Effector memory CD8-positive, alpha-beta T cell (primary cell): Measurements from ENCODE around the gene AGXT2.

ENCODE experiments used
- ATAC-seq: fragments of 150-1000 bp; cut with Tn5 transposase; replicated peaks from 2 replicates; pipeline ENCODE4 v1.10.0; 2021; ENCODE audit warnings: mild to moderate bottlenecking, moderate library complexity
- DNase-seq, 3 experiments: peaks; one replicate each; pipeline ENCODE4 v3.0.0; 2021
- H3K27ac Mint-ChIP-seq, 2 donors: one replicate each; pipeline ENCODE4 v1.8.0; 2022; ENCODE audit warnings: mild to moderate bottlenecking in 2 of 2, mixed read lengths in 2 of 2, moderate library complexity in 2 of 2
- H3K27me3 Mint-ChIP-seq, 2 donors: one replicate each; pipeline ENCODE4 v1.8.0; 2022; ENCODE audit warnings: mixed read lengths in 2 of 2
- H3K36me3 Mint-ChIP-seq: one replicate; pipeline ENCODE4 v1.8.0; 2022; ENCODE audit warnings: mild to moderate bottlenecking, moderate library complexity, mixed read lengths; ENCODE audit not compliant: insufficient read depth
- H3K4me1 Mint-ChIP-seq, 2 donors: one replicate each; pipeline ENCODE4 v1.8.0; 2022; ENCODE audit warnings: low read depth in 2 of 2, mixed read lengths in 2 of 2
- H3K4me3 Mint-ChIP-seq, 2 donors: one replicate each; pipeline ENCODE4 v1.8.0; 2022; ENCODE audit warnings: mild to moderate bottlenecking in 2 of 2, mixed read lengths in 2 of 2, moderate library complexity in 2 of 2
- H3K9me3 Mint-ChIP-seq, 2 donors: one replicate each; pipeline ENCODE4 v1.8.0; 2022; ENCODE audit warnings: mixed read lengths in 2 of 2

Gene AGXT2

GRCh38 chr5:35067985-35068384, 20.2 kb upstream of the AGXT2 start:
- Mint-ChIP-seq H3K36me3 (no peaks in the 10 kb centered on the region), H3K27ac (no peak overlapping the region), H3K4me3 (no peak overlapping the region)

GRCh38 chr5:35066260-35066795, 18.6 kb upstream of the AGXT2 start:
- Mint-ChIP-seq H3K27ac (no peak overlapping the region), H3K27me3 (peaks cover 6 to 32% of the 10 kb centered on the region in 2 donors), H3K4me1 (no peaks in the 10 kb centered on the region), H3K9me3 (no peaks in the 10 kb centered on the region), H3K36me3 (no peaks in the 10 kb centered on the region), H3K4me3 (no peak overlapping the region)
- no peak for ATAC-seq
- DNase-seq: no peak

More at GRCh38 chr5:35067985-35068384, 20.2 kb upstream of the AGXT2 start:
- H3K27me3 Mint-ChIP-seq: peaks cover 6 to 32% of the 10 kb centered on the region in 2 donors
- no peaks in the 10 kb centered on the region for H3K9me3 Mint-ChIP-seq
- DNase-seq (no peak), ATAC-seq (no peak)
- H3K4me1 Mint-ChIP-seq: no peaks in the 10 kb centered on the region

- Mint-ChIP-seq H3K4me1 (no peaks in the 10 kb centered on the region), H3K36me3 (no peaks in the 10 kb centered on the region), H3K9me3 (no peaks in the 10 kb centered on the region), H3K27me3 (peaks cover 6 to 20% of the 10 kb centered on the region in 2 donors), H3K4me3 (no peak overlapping the region), H3K27ac (no peak overlapping the region)
- ATAC-seq: no peak
- DNase-seq: no peak
Observed at GRCh38 chr5:35063414-35063813, 15.7 kb upstream of the AGXT2 start.

GRCh38 chr5:35061211-35061770, 13.5 kb upstream of the AGXT2 start:
- Mint-ChIP-seq H3K9me3 (no peaks in the 10 kb centered on the region), H3K27me3 (peaks cover 11 to 17% of the 10 kb centered on the region in 2 donors)

GRCh38 chr5:35060236-35060635, 12.5 kb upstream of the AGXT2 start:
- no peaks in the 10 kb centered on the region for H3K36me3 Mint-ChIP-seq
- no peak for ATAC-seq

More at GRCh38 chr5:35061211-35061770, 13.5 kb upstream of the AGXT2 start:
- Mint-ChIP-seq H3K4me1 (no peaks in the 10 kb centered on the region), H3K4me3 (no peak overlapping the region), H3K27ac (no peak overlapping the region), H3K36me3 (no peaks in the 10 kb centered on the region)
- no peak for DNase-seq
- no peak for ATAC-seq

GRCh38 chr5:35059251-35059650, 11.5 kb upstream of the AGXT2 start:
- no peaks in the 10 kb centered on the region for H3K9me3 Mint-ChIP-seq
- no peaks in the 10 kb centered on the region for H3K36me3 Mint-ChIP-seq
- H3K4me1 Mint-ChIP-seq: no peaks in the 10 kb centered on the region
- no peak overlapping the region for H3K27ac Mint-ChIP-seq
- DNase-seq (no peak), ATAC-seq (no peak)
- H3K4me3 Mint-ChIP-seq: no peak overlapping the region
- H3K27me3 Mint-ChIP-seq: peaks cover 7 to 14% of the 10 kb centered on the region in 2 donors

More at GRCh38 chr5:35060236-35060635, 12.5 kb upstream of the AGXT2 start:
- H3K27me3 Mint-ChIP-seq: peaks cover 7 to 10% of the 10 kb centered on the region in 2 donors
- H3K4me1 Mint-ChIP-seq: no peaks in the 10 kb centered on the region
- H3K4me3 Mint-ChIP-seq: no peak overlapping the region
- DNase-seq: no peak
- no peaks in the 10 kb centered on the region for H3K9me3 Mint-ChIP-seq
- H3K27ac Mint-ChIP-seq: no peak overlapping the region

GRCh38 chr5:35058374-35058788, 10.6 kb upstream of the AGXT2 start:
- H3K27ac Mint-ChIP-seq: no peak overlapping the region
- no peaks in the 10 kb centered on the region for H3K9me3 Mint-ChIP-seq
- no peak for ATAC-seq
- H3K27me3 Mint-ChIP-seq: peaks cover 16 to 21% of the 10 kb centered on the region in 2 donors
- DNase-seq: no peak
- no peaks in the 10 kb centered on the region for H3K36me3 Mint-ChIP-seq
- H3K4me1 Mint-ChIP-seq: no peaks in the 10 kb centered on the region
- no peak overlapping the region for H3K4me3 Mint-ChIP-seq

GRCh38 chr5:35056686-35057085, 8.9 kb upstream of the AGXT2 start:
- no peaks in the 10 kb centered on the region for H3K4me1 Mint-ChIP-seq
- ATAC-seq (no peak), DNase-seq (no peak)
- no peaks in the 10 kb centered on the region for H3K36me3 Mint-ChIP-seq
- H3K4me3 Mint-ChIP-seq: no peak overlapping the region
- peaks cover 24 to 29% of the 10 kb centered on the region in 2 donors for H3K27me3 Mint-ChIP-seq
- H3K9me3 Mint-ChIP-seq: no peaks in the 10 kb centered on the region
- H3K27ac Mint-ChIP-seq: no peak overlapping the region

- no peaks in the 10 kb centered on the region for H3K36me3 Mint-ChIP-seq
- DNase-seq (no peak), ATAC-seq (no peak)
- no peaks in the 10 kb centered on the region for H3K4me1 Mint-ChIP-seq
- H3K27ac Mint-ChIP-seq: no peak overlapping the region
- no peaks in the 10 kb centered on the region for H3K9me3 Mint-ChIP-seq
- no peak overlapping the region for H3K4me3 Mint-ChIP-seq
- peaks cover 37 to 49% of the 10 kb centered on the region in 2 donors for H3K27me3 Mint-ChIP-seq
Observed at GRCh38 chr5:35052838-35053237, 5.1 kb upstream of the AGXT2 start.

GRCh38 chr5:35050541-35051126, 2.9 kb upstream of the AGXT2 start:
- Mint-ChIP-seq H3K27ac (no peak overlapping the region), H3K4me1 (no peaks in the 10 kb centered on the region), H3K27me3 (peaks cover 42 to 49% of the 10 kb centered on the region in 2 donors), H3K36me3 (no peaks in the 10 kb centered on the region), H3K4me3 (no peak overlapping the region), H3K9me3 (no peaks in the 10 kb centered on the region)
- no peak for DNase-seq
- ATAC-seq: no peak

GRCh38 chr5:35048910-35049309, 1.2 kb upstream of the AGXT2 start:
- DNase-seq (no peak), ATAC-seq (no peak)
- Mint-ChIP-seq H3K4me1 (no peaks in the 10 kb centered on the region), H3K4me3 (no peak overlapping the region), H3K27ac (no peak overlapping the region), H3K9me3 (no peaks in the 10 kb centered on the region), H3K27me3 (peaks cover 31 to 40% of the 10 kb centered on the region in 2 donors), H3K36me3 (no peaks in the 10 kb centered on the region)

GRCh38 chr5:35046774-35047173, 975 bp downstream of the AGXT2 start:
- H3K27me3 Mint-ChIP-seq: peaks cover 18 to 30% of the 10 kb centered on the region in 2 donors
- no peak for ATAC-seq
- H3K36me3 Mint-ChIP-seq: no peaks in the 10 kb centered on the region
- no peaks in the 10 kb centered on the region for H3K4me1 Mint-ChIP-seq
- H3K27ac Mint-ChIP-seq: no peak overlapping the region
- no peaks in the 10 kb centered on the region for H3K9me3 Mint-ChIP-seq
- no peak overlapping the region for H3K4me3 Mint-ChIP-seq
- no peak for DNase-seq

- Mint-ChIP-seq H3K4me3 (no peak overlapping the region), H3K27ac (no peak overlapping the region), H3K27me3 (peaks cover 27 to 30% of the 10 kb centered on the region in 2 donors), H3K4me1 (no peaks in the 10 kb centered on the region), H3K36me3 (no peaks in the 10 kb centered on the region), H3K9me3 (no peaks in the 10 kb centered on the region)
- no peak for DNase-seq
- no peak for ATAC-seq
Observed at GRCh38 chr5:35045280-35045679, 2.5 kb downstream of the AGXT2 start.

GRCh38 chr5:35044649-35045048, 3.1 kb downstream of the AGXT2 start:
- Mint-ChIP-seq H3K4me3 (no peak overlapping the region), H3K27ac (no peak overlapping the region), H3K4me1 (no peaks in the 10 kb centered on the region), H3K27me3 (peaks cover 32 to 33% of the 10 kb centered on the region in 2 donors), H3K9me3 (no peaks in the 10 kb centered on the region), H3K36me3 (no peaks in the 10 kb centered on the region)
- ATAC-seq (no peak), DNase-seq (no peak)
